Keratinocyte (primary cell): ENCODE results near the gene CUEDC1. TPM values are rescaled to one million over a fixed set of nuclear protein-coding genes. Genes with fewer than 3 reads are reported as not detected.

Experiments
- DNase-seq: peaks from one replicate; pipeline ENCODE4 v3.0.0-alpha.2; 2011; ENCODE audit warnings: low read depth, missing footprints, low spot score
- FAIRE-seq: peaks from 2 replicates; lab custom pipeline; 2011; peaks lifted over from hg19 to GRCh38; lab: Jason Lieb, UNC
- H2AFZ ChIP-seq: 2 replicates; pipeline ENCODE4 v1.6.0; 2012; ENCODE audit warnings: low read length, control low read depth, inconsistent platforms; ENCODE audit not compliant: control insufficient read depth
- H3K27ac ChIP-seq: 2 replicates; pipeline ENCODE4 v1.5.1; 2011; ENCODE audit warnings: low read length; ENCODE audit not compliant: control insufficient read depth, insufficient read depth
- H3K27me3 ChIP-seq: 3 replicates; pipeline ENCODE4 v1.6.0; 2011; ENCODE audit warnings: low read length; ENCODE audit not compliant: control insufficient read depth, insufficient read depth; ENCODE audit errors: extremely low read depth
- H3K36me3 ChIP-seq, 2 experiments: 2 replicates in 1 of 2; 3 replicates in 1 of 2; pipeline ENCODE4 v1.5.1; 2011; ENCODE audit warnings: low read length in 2 of 2, mild to moderate bottlenecking in 1 of 2; ENCODE audit not compliant: control insufficient read depth in 2 of 2, insufficient read depth in 2 of 2; ENCODE audit errors: extremely low read depth in 1 of 2
- H3K4me1 ChIP-seq: 3 replicates; pipeline ENCODE4 v1.5.1; 2011; ENCODE audit warnings: low read length; ENCODE audit not compliant: control insufficient read depth, insufficient read depth; ENCODE audit errors: extremely low read depth
- H3K4me2 ChIP-seq: 3 replicates; pipeline ENCODE4 v1.6.0; 2011; ENCODE audit warnings: low read depth, low read length; ENCODE audit not compliant: control insufficient read depth, insufficient read depth; ENCODE audit errors: extremely low read depth
- H3K4me3 ChIP-seq, 3 experiments: fragments of 200-600 bp in 1 of 3; sonication (generic) in 1 of 3; 2 replicates in 2 of 3; 3 replicates in 1 of 3; pipeline ENCODE4 v1.5.1; 2011 to 2016; ENCODE audit warnings: low read length in 3 of 3, mild to moderate bottlenecking in 3 of 3, control low read depth in 2 of 3, inconsistent platforms in 1 of 3, low read depth in 1 of 3, mixed read lengths in 1 of 3, mixed run types in 1 of 3, moderate library complexity in 1 of 3; ENCODE audit not compliant: control insufficient read depth in 2 of 3, insufficient read depth in 2 of 3; ENCODE audit errors: extremely low read depth in 1 of 3
- H3K79me2 ChIP-seq: 2 replicates; pipeline ENCODE4 v1.6.0; 2012; ENCODE audit warnings: low read length; ENCODE audit not compliant: control insufficient read depth, insufficient read depth
- H3K9ac ChIP-seq: 3 replicates; pipeline ENCODE4 v1.6.0; 2011; ENCODE audit warnings: low read length; ENCODE audit not compliant: control insufficient read depth, insufficient read depth; ENCODE audit errors: extremely low read depth
- H3K9me1 ChIP-seq: 3 replicates; pipeline ENCODE4 v1.6.0; 2011; ENCODE audit warnings: low read length; ENCODE audit not compliant: control insufficient read depth, insufficient read depth; ENCODE audit errors: extremely low read depth
- H3K9me3 ChIP-seq: 2 replicates; pipeline ENCODE4 v1.5.1; 2012; ENCODE audit warnings: low read depth, low read length; ENCODE audit not compliant: control insufficient read depth
- H4K20me1 ChIP-seq: 3 replicates; pipeline ENCODE4 v1.6.0; 2011; ENCODE audit warnings: low read length; ENCODE audit not compliant: control insufficient read depth, insufficient read depth; ENCODE audit errors: extremely low read depth
- EZH2 ChIP-seq: IDR thresholded peaks from one replicate; pipeline ENCODE4 v1.6.1; 2012; ENCODE audit warnings: inconsistent platforms, mild to moderate bottlenecking, low read length, moderate library complexity
- dilution Hi-C: fragments of 300-500 bp; cut with MboI; formaldehyde crosslinking; loops from one replicate; pipeline ENCODE4 v1.7.0; 2020; ENCODE audit warnings: low sequenced_read_pairs; ENCODE audit not compliant: extremely low pct_ligation_motif_present
- polyA plus RNA-seq, 5 experiments: library from polyadenylated mRNA; depleted of rRNA in 3 of 5; stranded (reverse) in 3 of 5; stranded (forward) in 1 of 5; unstranded in 1 of 5; fragments of >200 nt; gene quantifications; 1 replicate in 1 of 5; 2 replicates in 3 of 5; 3 replicates in 1 of 5; pipeline versions ENCODE4 v1.2.1 to v1.2.3, GENCODE V29; 2011 to 2012; ENCODE audit warnings: missing spikeins in 2 of 5, low read depth in 1 of 5, low replicate concordance in 1 of 5
- TF ChIP-seq, protein P1 (sequence below), 3 experiments: IDR thresholded peaks in 1 of 3; conservative IDR thresholded peaks in 1 of 3; optimal IDR thresholded peaks in 1 of 3; 2 replicates in 2 of 3; 3 replicates in 1 of 3; pipeline versions ENCODE3 to v1.5.1; 2011; ENCODE audit warnings: low read length in 3 of 3, mild to moderate bottlenecking in 3 of 3, moderate library complexity in 2 of 3, control low read depth in 1 of 3, inconsistent platforms in 1 of 3; ENCODE audit not compliant: insufficient read depth in 2 of 3; ENCODE audit errors: extremely low read depth in 1 of 3

Gene CUEDC1
- polyA plus RNA-seq, 1 donor (not counting 4 experiments of a cell fraction or from before 2014, with no cell fraction given), result 12.9 TPM

- H3K9me1 ChIP-seq, result peaks cover 2% of the 10 kb centered on the region
- no peak overlapping the region for H3K9ac ChIP-seq
- peaks cover 9% of the 10 kb centered on the region for H3K79me2 ChIP-seq
- H2AFZ ChIP-seq, result no peak overlapping the region
- no peaks in the 10 kb centered on the region for H4K20me1 ChIP-seq
- no peaks in the 10 kb centered on the region for H3K36me3 ChIP-seq
- H3K27me3 ChIP-seq, result no peaks in the 10 kb centered on the region
- H3K9me3 ChIP-seq, result no peaks in the 10 kb centered on the region
- peaks cover 33% of the 10 kb centered on the region for H3K4me1 ChIP-seq
- dilution Hi-C loops, result no loop called here
- TF ChIP-seq, protein P1, sequence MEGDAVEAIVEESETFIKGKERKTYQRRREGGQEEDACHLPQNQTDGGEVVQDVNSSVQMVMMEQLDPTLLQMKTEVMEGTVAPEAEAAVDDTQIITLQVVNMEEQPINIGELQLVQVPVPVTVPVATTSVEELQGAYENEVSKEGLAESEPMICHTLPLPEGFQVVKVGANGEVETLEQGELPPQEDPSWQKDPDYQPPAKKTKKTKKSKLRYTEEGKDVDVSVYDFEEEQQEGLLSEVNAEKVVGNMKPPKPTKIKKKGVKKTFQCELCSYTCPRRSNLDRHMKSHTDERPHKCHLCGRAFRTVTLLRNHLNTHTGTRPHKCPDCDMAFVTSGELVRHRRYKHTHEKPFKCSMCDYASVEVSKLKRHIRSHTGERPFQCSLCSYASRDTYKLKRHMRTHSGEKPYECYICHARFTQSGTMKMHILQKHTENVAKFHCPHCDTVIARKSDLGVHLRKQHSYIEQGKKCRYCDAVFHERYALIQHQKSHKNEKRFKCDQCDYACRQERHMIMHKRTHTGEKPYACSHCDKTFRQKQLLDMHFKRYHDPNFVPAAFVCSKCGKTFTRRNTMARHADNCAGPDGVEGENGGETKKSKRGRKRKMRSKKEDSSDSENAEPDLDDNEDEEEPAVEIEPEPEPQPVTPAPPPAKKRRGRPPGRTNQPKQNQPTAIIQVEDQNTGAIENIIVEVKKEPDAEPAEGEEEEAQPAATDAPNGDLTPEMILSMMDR (optimal IDR thresholded peaks at IDR 0.05 in 1 of 3, IDR thresholded peaks at IDR 0.05 in 1 of 3, conservative IDR thresholded peaks at IDR 0.05 in 1 of 3; ENCODE audit: extremely low read depth in 1 of 3, insufficient read depth in 2 of 3, low read length in 3 of 3), result no peak
- no peak overlapping the region for H3K4me3 ChIP-seq
- no peak overlapping the region for H3K27ac ChIP-seq
- DNase-seq (no peak), FAIRE-seq (no peak)
- H3K4me2 ChIP-seq, result no peak overlapping the region
Observed at GRCh38 chr17:57931488-57932137, 23.6 kb downstream of the CUEDC1 start.

GRCh38 chr17:57930239-57930638 lies 25.0 kb downstream of the CUEDC1 start:
- H3K9ac ChIP-seq, result no peak overlapping the region

More at GRCh38 chr17:57930239-57930638, 25.0 kb downstream of the CUEDC1 start:
- H3K27me3 ChIP-seq, result no peaks in the 10 kb centered on the region
- no peak overlapping the region for H3K4me3 ChIP-seq
- H3K4me1 ChIP-seq, result peaks cover 21% of the 10 kb centered on the region
- H3K9me1 ChIP-seq, result peaks cover 2% of the 10 kb centered on the region
- H3K9me3 ChIP-seq, result no peaks in the 10 kb centered on the region
- TF ChIP-seq, protein P1 (optimal IDR thresholded peaks at IDR 0.05 in 1 of 3, IDR thresholded peaks at IDR 0.05 in 1 of 3, conservative IDR thresholded peaks at IDR 0.05 in 1 of 3; ENCODE audit: extremely low read depth in 1 of 3, insufficient read depth in 2 of 3, low read length in 3 of 3), result no peak
- TF ChIP-seq EZH2, result no peak
- H3K27ac ChIP-seq, result no peak overlapping the region
- no peak overlapping the region for H3K4me2 ChIP-seq
- DNase-seq (no peak), FAIRE-seq (no peak)
- no peaks in the 10 kb centered on the region for H4K20me1 ChIP-seq
- H2AFZ ChIP-seq, result no peak overlapping the region
- dilution Hi-C loops, result no loop called here
- H3K36me3 ChIP-seq, result peaks cover 0 to 2% of the 10 kb centered on the region in 2 experiments
- peaks cover 5% of the 10 kb centered on the region for H3K79me2 ChIP-seq
